Measurements from ENCODE around the gene NME7. TPM values are rescaled to one million over a fixed set of nuclear protein-coding genes. Genes with fewer than 3 reads are reported as not detected.

The NME7 gene
- total and polyA plus RNA-seq, 2 experiments from 2014 or later: 39.1 to 48.5 TPM

DNA sequence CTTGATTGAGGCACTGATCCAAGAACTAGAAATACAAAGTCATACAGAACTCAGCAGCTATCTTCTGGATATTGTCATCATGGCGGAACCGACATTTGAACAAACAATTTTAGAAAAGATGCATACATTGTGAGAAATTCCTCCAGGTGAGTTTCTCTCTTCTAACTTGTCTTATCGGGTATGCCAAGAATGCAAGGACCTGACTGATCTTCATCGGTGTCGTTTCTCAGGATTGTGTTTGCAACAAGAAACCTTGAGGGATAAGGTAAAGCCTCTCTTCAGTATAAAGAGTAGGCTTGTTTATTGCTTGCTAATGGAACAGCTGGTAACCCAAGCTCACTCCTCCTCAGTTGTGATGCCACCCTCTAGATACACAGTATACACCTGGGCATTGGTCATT lies 62.2 kb downstream of the NME7 start:
- Mint-ChIP-seq H3K9me3 (no peaks in the 10 kb centered on the region; the same call in 1 of the 3 replicates), H3K27me3 (ENCODE audit: insufficient read depth, low read depth, poor library complexity) (no peaks in the 10 kb centered on the region), H3K4me3 (no peak overlapping the region), H3K27ac (0 out of 2 replicates have a peak overlapping the region, but pooled peaks have one; percentile 2), H3K4me1 (peaks cover 25% of the 10 kb centered on the region), H3K36me3 (ENCODE audit: low read depth) (peaks cover 28% of the 10 kb centered on the region; the same call in 2 of the 3 replicates)
- ATAC-seq (no peak), DNase-seq (ENCODE audit: low spot score) (peak; percentile 52)
- no peak overlapping the region for H3K4me3 ChIP-seq
- peaks cover 15% of the 10 kb centered on the region for H3K4me1 ChIP-seq (ENCODE audit: insufficient read depth)
- H3K4me2 ChIP-seq: no peak overlapping the region
- H3K27ac ChIP-seq (ENCODE audit: low read depth): no peak overlapping the region
- no peaks in the 10 kb centered on the region for H3K79me2 ChIP-seq (replicated peaks; ENCODE audit: insufficient read depth)
- no peaks in the 10 kb centered on the region for H4K20me1 ChIP-seq (replicated peaks; ENCODE audit: insufficient read depth)
- no peaks in the 10 kb centered on the region for H3K36me3 ChIP-seq (ENCODE audit: insufficient read depth)
- no peaks in the 10 kb centered on the region for H3F3A ChIP-seq (replicated peaks; ENCODE audit: low read depth)
- no peak for TF ChIP-seq STAT1 (IDR thresholded peaks at IDR 0.05; ENCODE audit: unreplicated experiment)
- no peak for TF ChIP-seq NANOG (IDR thresholded peaks at IDR 0.05; ENCODE audit: borderline replicate concordance)
- no peak for TF ChIP-seq JUNB (IDR thresholded peaks at IDR 0.05; ENCODE audit: unreplicated experiment)
- TF ChIP-seq CREB1 (CRISPR knock-in tag; IDR thresholded peaks at IDR 0.05; ENCODE audit: low read depth): no peak
- no peak for TF ChIP-seq CTCF (conservative IDR thresholded peaks at IDR 0.05; ENCODE audit: low read depth in 2 of 2)
- TF ChIP-seq, protein P1, sequence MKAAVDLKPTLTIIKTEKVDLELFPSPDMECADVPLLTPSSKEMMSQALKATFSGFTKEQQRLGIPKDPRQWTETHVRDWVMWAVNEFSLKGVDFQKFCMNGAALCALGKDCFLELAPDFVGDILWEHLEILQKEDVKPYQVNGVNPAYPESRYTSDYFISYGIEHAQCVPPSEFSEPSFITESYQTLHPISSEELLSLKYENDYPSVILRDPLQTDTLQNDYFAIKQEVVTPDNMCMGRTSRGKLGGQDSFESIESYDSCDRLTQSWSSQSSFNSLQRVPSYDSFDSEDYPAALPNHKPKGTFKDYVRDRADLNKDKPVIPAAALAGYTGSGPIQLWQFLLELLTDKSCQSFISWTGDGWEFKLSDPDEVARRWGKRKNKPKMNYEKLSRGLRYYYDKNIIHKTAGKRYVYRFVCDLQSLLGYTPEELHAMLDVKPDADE (IDR thresholded peaks at IDR 0.05): no peak
- TF ChIP-seq ZNF331 (CRISPR knock-in tag; IDR thresholded peaks at IDR 0.05; ENCODE audit: low read depth): no peak
- no peak for TF ChIP-seq POLR2AphosphoS5 (IDR thresholded peaks at IDR 0.05; ENCODE audit: low read depth)
- TF ChIP-seq EZH2phosphoT487 (IDR thresholded peaks at IDR 0.05; ENCODE audit: unreplicated experiment): no peak
- TF ChIP-seq, protein P2, sequence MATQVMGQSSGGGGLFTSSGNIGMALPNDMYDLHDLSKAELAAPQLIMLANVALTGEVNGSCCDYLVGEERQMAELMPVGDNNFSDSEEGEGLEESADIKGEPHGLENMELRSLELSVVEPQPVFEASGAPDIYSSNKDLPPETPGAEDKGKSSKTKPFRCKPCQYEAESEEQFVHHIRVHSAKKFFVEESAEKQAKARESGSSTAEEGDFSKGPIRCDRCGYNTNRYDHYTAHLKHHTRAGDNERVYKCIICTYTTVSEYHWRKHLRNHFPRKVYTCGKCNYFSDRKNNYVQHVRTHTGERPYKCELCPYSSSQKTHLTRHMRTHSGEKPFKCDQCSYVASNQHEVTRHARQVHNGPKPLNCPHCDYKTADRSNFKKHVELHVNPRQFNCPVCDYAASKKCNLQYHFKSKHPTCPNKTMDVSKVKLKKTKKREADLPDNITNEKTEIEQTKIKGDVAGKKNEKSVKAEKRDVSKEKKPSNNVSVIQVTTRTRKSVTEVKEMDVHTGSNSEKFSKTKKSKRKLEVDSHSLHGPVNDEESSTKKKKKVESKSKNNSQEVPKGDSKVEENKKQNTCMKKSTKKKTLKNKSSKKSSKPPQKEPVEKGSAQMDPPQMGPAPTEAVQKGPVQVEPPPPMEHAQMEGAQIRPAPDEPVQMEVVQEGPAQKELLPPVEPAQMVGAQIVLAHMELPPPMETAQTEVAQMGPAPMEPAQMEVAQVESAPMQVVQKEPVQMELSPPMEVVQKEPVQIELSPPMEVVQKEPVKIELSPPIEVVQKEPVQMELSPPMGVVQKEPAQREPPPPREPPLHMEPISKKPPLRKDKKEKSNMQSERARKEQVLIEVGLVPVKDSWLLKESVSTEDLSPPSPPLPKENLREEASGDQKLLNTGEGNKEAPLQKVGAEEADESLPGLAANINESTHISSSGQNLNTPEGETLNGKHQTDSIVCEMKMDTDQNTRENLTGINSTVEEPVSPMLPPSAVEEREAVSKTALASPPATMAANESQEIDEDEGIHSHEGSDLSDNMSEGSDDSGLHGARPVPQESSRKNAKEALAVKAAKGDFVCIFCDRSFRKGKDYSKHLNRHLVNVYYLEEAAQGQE (IDR thresholded peaks at IDR 0.05; ENCODE audit: unreplicated experiment): no peak
- TF ChIP-seq, protein P3, sequence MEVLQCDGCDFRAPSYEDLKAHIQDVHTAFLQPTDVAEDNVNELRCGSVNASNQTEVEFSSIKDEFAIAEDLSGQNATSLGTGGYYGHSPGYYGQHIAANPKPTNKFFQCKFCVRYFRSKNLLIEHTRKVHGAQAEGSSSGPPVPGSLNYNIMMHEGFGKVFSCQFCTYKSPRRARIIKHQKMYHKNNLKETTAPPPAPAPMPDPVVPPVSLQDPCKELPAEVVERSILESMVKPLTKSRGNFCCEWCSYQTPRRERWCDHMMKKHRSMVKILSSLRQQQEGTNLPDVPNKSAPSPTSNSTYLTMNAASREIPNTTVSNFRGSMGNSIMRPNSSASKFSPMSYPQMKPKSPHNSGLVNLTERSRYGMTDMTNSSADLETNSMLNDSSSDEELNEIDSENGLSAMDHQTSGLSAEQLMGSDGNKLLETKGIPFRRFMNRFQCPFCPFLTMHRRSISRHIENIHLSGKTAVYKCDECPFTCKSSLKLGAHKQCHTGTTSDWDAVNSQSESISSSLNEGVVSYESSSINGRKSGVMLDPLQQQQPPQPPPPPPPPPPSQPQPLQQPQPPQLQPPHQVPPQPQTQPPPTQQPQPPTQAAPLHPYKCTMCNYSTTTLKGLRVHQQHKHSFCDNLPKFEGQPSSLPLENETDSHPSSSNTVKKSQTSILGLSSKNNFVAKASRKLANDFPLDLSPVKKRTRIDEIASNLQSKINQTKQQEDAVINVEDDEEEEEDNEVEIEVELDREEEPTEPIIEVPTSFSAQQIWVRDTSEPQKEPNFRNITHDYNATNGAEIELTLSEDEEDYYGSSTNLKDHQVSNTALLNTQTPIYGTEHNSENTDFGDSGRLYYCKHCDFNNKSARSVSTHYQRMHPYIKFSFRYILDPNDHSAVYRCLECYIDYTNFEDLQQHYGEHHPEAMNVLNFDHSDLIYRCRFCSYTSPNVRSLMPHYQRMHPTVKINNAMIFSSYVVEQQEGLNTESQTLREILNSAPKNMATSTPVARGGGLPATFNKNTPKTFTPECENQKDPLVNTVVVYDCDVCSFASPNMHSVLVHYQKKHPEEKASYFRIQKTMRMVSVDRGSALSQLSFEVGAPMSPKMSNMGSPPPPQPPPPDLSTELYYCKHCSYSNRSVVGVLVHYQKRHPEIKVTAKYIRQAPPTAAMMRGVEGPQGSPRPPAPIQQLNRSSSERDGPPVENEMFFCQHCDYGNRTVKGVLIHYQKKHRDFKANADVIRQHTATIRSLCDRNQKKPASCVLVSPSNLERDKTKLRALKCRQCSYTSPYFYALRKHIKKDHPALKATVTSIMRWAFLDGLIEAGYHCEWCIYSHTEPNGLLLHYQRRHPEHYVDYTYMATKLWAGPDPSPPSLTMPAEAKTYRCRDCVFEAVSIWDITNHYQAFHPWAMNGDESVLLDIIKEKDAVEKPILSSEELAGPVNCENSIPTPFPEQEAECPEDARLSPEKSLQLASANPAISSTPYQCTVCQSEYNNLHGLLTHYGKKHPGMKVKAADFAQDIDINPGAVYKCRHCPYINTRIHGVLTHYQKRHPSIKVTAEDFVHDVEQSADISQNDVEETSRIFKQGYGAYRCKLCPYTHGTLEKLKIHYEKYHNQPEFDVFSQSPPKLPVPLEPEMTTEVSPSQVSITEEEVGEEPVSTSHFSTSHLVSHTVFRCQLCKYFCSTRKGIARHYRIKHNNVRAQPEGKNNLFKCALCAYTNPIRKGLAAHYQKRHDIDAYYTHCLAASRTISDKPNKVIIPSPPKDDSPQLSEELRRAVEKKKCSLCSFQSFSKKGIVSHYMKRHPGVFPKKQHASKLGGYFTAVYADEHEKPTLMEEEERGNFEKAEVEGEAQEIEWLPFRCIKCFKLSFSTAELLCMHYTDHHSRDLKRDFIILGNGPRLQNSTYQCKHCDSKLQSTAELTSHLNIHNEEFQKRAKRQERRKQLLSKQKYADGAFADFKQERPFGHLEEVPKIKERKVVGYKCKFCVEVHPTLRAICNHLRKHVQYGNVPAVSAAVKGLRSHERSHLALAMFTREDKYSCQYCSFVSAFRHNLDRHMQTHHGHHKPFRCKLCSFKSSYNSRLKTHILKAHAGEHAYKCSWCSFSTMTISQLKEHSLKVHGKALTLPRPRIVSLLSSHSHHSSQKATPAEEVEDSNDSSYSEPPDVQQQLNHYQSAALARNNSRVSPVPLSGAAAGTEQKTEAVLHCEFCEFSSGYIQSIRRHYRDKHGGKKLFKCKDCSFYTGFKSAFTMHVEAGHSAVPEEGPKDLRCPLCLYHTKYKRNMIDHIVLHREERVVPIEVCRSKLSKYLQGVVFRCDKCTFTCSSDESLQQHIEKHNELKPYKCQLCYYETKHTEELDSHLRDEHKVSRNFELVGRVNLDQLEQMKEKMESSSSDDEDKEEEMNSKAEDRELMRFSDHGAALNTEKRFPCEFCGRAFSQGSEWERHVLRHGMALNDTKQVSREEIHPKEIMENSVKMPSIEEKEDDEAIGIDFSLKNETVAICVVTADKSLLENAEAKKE (CRISPR knock-in tag; IDR thresholded peaks at IDR 0.05): no peak
- no peak for TF ChIP-seq EZH2 (IDR thresholded peaks at IDR 0.05; ENCODE audit: low read depth, unreplicated experiment)
- no peak for TF ChIP-seq ZNF114 (CRISPR knock-in tag; IDR thresholded peaks at IDR 0.05)
- no peak overlapping the region for H2AFZ ChIP-seq
- no peaks in the 10 kb centered on the region for H3K9me2 ChIP-seq (ENCODE audit: insufficient read depth)
- no peaks in the 10 kb centered on the region for H3K27me3 ChIP-seq (ENCODE audit: insufficient read depth)
